Measurements from ENCODE around the gene FRMD3.

FRMD3 gene

DNA sequence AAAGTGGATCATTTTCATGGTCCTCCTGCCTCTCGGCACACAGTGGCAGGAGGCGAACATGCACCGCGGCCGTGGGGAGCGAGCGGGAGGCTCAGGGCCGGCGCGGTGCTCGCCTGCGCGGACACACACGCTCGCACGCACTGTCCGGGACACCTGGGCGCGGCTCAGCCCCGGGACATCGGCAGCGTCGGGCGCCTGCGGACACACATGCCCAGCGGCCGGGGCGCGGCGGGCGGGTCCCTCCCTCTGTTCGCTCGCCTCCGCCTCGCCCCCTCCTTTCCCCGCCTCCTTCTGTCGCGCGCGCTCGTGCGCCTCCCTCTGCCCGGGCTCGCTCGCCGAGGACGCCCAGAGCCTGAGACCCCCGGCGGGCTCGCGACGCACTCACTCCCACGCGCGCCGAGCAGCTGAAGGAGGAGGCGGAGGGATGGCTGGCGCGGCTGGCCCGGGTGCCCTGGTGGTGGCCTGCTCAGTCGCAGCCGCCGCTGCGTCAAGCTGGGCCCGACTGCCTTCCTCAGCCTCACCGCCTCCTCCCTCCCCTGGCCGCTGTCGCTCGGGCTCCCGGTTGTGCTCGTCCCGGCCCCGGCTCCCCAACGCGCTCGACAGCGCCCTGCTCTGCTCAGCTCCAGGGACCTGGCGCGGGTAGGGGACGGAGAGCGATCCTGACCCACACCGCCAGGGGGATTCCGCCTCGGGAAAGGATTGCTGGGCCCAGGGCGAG, at the start of gene FRMD3:
Gene FRMD3, minus strand, starts transcription at position 230 of the 718 bp plus-strand sequence. Its CDS starts 170 bp downstream, at position 60.
- no peak for DNase-seq

DNA sequence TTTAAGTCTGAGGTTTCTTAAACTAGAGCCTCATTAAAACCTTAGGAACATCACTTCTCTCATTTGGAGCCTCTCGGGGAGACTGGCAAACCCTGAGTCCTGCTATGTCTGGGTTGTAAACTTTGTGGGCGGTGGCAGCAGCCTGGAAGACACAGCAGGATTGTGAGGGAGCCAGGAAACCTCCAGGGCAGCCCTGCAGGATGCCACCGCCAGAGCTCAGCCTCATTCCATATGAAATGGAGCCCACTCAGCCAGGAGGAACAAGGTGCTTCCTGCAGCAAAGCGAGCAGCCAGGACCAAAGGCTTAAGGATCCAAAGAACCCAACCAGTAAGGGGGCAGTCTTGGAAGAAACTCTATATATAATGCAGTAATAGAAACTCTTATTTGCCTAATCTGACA, 46.8 kb upstream of the FRMD3 start:
- no peak for DNase-seq

DNA sequence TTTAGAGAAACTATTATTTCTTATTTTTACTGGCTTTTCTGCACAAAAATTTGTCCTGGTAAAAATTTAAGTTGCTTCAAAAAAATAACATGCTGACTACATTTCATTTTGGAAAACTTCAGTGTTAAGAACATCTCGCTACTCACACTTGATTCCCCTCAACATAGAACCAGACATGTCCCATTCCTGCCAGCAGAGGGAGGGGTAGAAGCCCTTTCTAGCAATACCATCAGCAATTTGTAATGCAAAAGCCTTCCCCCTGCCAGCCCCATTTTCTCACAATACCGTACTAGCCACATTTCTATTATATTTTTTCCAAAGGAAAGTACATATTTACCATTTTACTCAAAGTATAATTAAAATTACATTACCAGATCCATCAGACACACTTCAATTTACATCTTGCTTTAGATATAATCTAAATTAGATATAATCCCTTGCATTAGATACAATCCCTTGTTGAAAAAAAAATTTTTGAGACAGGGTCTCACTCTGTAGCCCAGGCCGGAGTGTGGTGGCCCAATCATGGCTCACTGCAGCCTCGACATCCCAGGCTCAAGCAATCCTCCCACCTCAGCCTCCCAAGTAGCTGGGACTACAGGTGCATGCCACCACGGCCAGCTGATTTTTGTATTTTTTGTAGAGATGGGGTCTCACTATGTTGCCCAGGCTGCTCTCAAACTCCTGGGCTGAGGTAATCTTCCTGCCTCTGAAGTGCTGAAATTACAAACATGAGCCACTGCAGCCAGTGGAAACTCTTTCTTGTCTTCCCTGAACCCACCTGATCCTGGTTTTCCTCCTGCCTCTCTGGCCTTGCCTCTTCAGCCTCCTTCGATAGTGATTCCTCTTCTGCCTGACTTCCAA, 45.2 kb upstream of the FRMD3 start:
- DNase-seq, result no peak

DNA sequence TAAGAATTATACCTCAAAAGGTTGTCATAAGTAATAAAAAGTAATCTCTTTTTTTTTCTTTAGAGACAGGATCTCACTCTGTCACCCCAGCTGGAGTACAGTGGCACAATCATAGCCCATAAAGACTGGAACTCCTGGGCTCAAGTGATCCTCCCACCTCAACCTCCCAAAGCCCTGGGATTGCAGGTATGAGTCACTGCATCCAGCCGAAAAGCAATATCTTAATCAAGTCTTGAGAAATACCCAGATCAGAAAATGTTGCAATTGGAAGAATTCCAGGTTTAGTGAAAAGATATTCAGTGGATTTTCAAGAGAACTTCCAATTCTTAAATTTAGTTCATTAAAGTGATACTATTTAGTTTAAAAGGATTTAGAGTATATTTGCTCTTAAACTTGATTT, 43.8 kb upstream of the FRMD3 start:
- DNase-seq, result no peak

DNA sequence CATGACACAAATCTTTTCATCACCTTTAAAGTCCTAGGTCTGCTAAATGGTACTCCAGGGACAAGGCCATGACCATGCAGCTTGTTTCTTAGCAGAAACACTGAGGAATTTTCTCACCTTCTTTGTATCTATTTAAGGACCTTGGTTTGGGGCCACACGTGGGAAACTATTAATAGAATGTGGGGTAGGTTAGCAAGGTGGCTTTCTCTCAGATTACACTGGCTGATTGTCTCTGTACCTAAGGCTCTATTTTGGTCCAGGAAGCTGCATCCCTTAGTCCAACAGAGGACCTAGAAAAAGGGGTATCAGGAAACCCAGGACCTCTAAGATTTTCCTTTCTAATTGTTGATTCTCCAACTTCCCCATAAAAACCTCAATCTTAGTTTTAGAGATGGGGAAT, 36.3 kb upstream of the FRMD3 start:
- DNase-seq, result no peak

DNA sequence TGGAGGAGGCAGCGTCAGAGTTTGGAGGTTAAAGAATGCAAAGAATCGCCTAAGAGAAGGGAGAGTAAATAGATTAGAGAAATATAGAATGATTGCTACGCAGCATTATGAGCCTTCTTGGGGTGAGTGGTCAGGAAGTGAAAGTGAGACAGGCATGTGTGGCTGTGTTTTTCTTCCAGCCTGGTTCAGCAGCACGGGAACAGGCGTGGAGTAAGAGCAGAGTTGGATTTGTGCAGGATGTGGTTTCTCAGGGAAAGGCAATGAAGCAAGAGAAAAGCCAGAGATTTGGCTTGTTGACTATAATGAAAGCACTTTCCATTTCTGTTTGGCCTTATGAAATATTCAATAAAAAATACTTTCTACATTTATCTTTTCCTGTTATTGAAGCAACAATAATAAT, 34.3 kb upstream of the FRMD3 start:
- no peak for DNase-seq

DNA sequence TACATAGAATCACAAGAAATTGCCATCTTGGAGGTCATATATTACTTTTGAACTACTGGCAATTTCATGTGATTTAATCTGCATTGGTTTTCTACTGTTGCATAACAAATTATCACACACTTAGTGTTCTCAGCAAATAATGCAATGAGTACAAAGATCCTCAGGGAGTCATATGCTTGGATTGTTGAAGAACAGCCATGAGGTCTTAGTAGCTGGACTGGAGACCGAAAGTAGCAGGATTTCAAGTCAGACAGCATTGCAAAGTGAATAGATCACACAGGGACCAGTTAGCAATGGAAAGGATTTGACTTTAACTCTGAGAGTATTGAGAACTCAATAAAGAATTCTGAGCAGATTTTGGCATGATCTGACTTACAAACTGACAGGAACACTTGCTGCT, 32.2 kb upstream of the FRMD3 start:
- DNase-seq, result no peak

DNA sequence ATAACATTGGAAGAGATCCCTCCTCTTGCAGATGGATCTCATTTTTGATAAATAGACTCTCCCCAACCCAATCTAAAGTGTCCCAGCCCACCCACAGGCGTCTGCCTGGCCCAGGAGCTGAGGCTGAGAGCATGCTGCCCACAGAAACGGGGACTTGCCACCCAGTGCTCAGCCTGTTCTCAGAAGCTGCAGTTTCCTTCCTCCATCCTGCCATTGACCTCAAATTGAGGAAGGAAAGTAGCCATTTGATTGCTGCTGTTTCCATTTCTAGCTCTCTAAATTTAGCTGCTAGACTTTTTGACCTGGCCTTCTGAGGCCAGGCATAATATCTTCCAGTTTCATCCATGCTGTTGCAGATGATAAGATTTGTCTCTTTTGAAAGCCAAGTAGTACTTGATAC, 31.1 kb upstream of the FRMD3 start:
- DNase-seq, result no peak

DNA sequence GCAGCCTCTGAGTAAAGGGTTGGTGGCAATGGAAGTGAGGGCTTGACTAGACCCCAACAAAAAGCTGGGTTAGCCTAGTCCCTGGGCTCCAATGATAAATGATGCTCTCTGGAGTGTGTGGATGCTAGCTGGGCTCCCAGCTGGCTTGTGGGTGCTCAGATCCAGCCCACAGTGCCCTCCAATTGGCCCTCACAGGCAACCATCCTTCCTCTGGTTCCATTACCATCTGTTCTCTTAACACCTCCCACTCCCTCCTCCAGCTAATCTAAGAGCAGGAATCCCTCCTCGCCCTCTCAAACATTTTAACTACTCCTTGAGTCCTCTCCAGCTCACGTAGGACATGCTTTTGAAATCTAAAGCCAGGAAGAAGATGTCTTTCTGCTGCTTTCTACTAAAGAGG, 25.2 kb upstream of the FRMD3 start:
- no peak for DNase-seq

DNA sequence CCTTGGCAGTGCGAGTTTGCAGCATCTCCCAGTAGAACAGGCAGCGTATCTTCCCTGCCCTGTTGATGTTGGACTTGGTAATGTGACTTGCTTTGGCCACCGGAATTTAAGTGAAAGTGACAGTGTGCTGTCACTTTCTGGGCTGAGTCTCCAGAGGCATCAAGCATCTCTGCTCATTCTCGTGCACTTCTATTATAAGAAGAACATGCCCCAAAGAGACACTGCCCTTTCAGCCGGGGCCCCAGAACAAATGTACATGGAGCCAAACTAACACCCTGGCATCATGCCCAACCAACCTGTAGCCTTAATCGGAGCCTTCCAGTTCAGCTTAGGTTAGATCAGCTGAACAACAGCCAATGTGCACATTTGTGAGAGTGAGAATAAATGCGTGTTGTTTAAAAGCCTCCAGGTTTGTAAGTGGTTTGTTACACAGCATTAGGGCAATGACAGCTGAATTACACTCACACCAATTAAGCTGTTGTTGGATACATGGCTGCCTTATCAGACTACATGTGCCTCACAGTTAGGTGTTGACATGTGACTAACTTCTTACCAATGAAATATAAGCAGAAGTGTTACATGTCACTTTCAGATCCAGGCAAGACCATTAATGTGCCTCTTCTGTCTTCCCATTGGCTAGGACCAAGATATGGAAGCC, 22.1 kb upstream of the FRMD3 start:
- no peak for DNase-seq

DNA sequence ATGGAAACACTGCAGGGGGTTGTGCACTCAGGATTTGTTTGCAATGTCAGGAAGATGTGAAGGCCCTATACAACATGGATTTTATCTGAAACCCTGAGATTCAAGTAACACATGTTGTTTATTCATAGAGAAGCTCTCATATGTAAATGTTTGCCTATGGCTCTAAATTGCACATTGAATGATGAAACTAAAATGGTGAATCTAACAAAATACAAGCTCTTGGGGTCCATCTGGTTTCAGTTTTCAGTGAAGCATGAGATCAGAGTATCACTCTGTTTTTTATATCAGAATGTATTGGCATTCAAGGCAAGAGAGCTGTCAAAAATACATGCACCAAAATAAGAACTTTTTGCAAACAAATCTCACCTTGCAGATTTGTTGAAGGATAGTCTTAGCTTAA, 19.6 kb upstream of the FRMD3 start:
- no peak for DNase-seq

DNA sequence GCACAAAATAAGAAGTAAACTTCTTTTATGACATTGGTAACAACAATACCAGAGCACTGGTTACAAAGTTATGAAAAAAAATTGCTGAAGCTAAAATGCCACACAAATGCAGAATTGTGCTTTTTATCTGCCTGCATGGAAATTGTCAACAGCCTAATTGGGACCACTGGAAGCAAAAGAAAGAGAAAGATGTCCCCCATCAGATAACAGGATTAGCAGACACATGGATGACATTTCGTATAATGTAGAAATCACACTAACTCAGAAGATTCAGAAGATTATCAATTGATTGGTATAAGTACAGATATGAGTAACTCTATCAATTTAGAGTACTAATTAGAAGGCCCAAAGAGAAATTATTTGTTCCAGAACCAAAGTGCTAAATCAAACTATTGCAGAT, 19.1 kb upstream of the FRMD3 start:
- no peak for DNase-seq

DNA sequence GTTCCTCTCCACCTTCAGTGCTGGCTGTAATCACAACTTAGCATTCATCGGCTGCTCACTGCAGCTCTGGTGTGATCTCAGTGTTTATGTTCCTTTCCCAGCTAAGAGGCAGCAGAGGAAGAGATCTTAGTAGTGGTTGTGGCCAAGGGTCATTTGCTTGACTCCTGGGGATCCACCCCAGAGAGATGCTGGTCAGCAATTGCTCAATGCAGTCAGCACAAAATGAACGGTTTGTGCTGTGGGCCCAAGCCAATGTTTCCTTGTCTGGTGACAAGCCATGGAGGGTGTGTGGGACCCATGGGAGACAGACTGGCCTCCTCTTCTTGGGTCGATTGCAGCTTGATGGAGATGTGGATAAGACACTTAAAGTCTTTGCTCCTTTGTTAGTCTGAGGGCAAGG, 16.1 kb upstream of the FRMD3 start:
- no peak for DNase-seq

DNA sequence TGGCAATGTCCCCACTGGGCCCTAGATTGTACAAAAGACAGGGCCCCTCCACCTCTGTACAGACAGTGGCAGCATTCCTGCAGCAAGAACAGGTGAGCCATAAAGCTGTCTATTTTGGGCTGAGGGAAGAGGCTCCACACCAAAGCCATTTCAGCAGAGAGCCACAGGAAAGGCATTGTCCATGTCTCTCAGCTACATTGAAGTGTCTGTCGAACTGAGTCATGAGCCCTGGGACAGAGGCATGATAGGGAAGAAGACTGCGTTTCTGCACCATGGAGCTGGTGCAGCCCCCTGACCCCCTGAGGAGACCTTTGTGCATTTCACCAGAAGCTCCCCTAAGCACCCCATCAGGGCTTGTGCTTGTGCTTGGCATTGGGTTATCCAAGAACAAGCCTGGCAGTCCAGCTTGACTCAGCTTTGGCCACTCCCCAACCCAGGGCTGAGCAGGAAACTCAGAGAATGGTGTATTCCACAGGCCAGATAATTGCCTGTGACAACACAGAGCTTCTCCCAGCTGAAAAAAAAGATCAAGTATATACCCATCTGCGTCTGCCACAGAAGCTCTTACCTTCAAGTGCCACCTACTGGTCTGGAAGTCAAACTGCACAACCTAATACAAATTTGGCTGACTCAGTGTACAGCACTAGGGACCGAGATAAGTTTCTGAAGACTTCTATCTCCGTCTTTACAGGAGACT, 5.9 kb upstream of the FRMD3 start:
- DNase-seq, result peak; percentile 67

DNA sequence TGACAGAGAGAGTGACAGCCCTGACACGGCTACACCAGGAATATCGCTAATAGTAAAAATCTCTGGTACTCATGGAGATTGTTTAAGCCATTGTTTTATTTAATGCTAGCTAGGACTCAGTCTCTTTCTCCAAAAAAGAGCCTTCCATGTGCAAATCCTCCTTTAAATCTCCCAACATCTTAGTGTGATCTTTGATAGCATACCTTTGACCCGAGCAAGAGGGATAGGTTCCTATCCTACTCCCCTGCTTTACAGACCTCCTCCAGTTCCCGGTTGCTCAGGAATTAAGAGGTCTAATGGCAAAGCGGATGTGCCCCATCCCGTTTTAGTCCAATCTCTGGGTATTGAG, 663 bp upstream of the FRMD3 start:
- DNase-seq, result no peak

DNA sequence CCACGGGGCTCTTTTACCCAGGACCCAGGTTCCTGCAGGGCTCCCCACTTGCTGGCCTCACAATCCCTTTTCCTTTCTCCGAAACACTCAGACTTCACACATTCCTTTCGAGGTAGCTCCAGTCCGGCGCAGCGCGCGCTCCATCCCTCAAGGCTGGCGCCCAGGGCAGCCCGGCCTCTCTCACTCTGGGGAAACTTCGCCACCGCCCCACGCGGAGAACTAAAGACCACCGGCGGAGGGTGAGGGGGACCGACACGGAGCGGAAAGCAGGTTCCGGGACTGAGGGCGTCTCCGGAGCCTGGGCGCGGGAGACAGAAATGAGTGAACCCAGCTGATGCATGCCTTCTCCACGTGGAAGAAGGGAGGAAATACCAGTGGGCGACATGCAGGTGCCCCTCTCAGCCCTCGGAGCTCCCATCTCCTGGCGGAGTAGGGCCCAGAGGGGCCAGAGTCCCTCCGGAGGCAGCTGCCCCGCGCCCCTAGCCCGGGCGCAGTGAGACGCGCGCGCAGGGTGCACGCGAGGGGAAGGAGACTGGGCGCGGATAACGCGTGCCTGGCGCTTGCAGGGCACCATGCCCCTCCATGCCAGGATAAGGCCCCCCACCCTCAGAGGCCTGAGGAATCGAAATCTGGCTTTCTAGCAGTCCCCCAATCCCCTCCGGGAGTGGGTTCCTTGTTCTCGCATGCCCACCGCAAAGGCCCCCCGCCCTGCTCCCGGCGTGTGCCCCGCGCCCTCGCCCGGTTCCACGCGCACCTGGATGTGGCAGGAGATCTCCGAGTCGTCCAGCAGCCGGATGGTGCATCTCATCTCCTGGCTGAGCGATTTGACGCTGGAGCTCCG, 650 bp downstream of the FRMD3 start:
- DNase-seq, result no peak

DNA sequence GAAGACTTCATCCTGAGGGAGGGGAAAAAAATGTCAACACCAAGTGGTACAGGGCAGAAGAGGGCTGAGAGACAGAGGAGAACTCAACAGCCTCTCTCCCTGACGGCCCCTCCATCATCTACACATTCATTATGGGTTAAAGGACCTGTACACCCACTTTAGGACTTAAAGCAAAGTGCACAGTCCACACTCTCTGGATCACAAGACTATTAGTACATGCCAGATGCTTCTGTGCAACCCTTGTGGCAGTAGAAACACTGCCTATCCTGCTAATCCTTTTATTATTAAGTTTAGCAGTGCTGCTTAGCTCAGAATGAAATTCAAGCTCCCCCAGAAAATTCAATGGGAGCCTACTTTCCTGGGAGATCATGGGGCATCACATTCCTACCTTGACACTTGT, 1.9 kb downstream of the FRMD3 start:
- no peak for DNase-seq

DNA sequence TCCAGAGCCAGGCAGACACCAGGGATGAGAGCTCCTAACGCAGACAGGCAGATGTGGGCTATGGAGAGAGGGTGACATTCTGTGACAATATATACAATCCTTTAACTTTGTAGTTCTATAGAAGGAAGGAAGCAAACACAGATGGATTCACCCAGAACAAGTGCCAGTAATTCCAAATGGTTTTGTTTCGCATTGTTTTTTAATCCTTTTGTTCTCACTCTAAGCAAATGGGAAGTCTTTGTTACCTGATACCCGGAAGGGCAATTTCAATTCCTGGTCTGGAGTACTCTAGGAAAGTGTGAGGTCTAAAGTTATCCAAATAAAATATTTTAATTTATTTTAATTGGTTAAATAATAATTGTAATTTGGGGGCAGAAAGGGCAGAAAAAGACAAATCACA, 2.5 kb downstream of the FRMD3 start:
- no peak for DNase-seq

DNA sequence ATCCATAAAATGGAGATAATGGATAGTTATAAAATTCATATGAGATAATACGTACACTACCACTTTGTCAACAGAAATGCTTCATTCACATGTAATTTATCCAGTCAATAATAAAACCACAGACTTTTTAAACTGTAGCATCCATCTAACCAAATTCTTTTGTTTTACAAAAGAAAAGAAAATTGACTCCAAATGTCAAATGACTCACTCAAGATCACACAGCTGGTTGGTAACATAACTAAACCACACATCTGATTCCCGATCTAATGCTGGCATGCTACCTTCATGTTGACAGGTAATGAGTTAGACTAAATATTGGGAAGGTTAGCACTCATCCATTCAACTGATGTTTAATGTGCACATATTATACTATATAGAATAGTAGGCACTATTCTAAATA, 4.9 kb downstream of the FRMD3 start:
- DNase-seq, result no peak

DNA sequence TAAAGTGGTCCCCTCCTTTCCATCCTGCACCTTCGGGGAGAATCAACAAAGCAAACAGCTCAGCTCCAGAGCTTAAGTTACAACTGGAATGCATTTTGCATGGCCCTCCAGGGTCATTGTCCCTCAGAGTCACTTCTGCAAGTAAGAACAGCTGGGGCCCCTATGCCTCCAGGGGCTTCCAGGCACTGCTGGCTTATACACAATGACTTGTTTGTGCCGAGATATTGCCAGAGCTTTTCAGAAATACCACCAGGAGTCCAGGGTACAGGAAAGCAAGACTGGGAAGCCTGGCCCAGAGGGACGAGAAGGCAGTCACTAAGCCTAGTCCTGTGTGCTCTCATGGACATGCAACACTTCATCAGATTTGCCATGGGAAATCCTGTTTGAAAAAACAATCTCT, 11.3 kb downstream of the FRMD3 start:
- no peak for DNase-seq

DNA sequence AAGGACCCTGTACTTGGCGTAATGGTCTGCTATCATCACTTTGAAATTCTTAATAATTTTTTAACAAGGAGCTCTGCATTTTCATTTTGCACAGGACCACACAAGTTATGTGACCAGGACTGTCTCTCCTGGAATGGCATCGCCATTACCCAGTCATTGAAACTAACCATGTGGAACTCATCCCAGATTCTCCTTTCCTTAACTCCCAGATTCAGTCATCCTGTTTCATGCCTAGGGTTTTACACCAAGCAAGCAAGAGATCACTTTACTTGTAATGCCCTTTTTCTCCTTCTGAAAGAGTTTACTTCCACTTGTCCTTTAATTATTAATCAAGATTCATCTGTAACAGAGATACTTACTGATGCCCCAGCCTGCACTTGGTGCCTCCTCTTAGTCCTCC, 12.0 kb downstream of the FRMD3 start:
- DNase-seq, result no peak

DNA sequence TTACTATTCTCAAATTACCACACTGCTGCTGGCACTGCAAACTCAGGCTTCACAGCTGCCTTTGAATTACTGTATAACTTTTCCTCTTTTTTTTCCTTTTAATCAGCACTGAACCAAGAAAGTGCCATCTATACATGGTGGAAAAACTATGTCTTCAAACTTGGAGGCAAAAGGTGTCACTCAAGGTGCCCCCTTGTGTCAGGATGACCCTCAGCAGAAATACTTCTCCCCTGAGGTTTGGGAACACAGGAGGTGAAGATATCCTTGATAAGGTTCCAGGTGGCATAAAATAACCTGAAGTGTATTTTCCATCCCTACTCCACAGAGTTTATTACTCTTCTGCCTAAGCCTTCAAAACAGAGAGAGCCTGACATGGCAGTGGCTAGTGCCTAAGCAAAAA, 14.5 kb downstream of the FRMD3 start:
- no peak for DNase-seq

DNA sequence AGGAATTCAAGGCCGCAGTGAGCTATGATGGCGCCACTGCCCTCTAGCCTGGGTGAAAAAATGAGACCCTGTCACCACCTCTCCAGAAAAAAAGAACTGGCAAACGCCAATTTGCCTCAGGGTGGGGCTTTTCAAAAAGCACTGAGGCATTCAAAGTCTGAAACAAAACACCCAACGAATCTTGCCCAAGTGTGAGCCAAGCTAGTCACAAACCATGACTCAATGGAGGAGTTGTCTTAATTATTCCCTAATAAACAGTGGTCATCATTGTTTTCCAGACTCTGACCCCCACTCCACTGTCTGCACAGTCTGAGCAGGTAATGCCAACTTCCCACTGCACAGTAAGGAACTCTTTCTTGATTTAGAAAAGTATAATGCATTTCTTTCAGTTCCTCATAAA, 16.8 kb downstream of the FRMD3 start:
- no peak for DNase-seq
